OCI-LY3 (cell line): Measurements from ENCODE around the gene ARHGEF26.

Experiments
- CTCF ChIP-seq: fragments of 200-600, 300-600 bp; sonication (generic); IDR thresholded peaks from 2 replicates; pipeline ENCODE4 v1.5.1; 2014; ENCODE audit warnings: antibody characterized with exemption, low read length, low read depth
- EZH2phosphoT487 ChIP-seq: fragments of 200-600 bp; shearing (Covaris generic); IDR thresholded peaks from 2 replicates; pipeline ENCODE4 v1.6.1; 2018; ENCODE audit warnings: antibody characterized with exemption, mixed run types, low read depth

GRCh38 chr3:154119951-154120350 lies 1.2 kb upstream of the ARHGEF26 start:
- TF ChIP-seq CTCF (no peak), EZH2phosphoT487 (no peak)
